H9 (cell line): ENCODE measurements around the gene ACTR8. TPM values are rescaled to one million over a fixed set of nuclear protein-coding genes. Genes with fewer than 3 reads are reported as not detected.

Experiments used
- DNase-seq: peaks from one replicate; pipeline ENCODE4 v3.0.0-alpha.2; 2017
- H2AFZ ChIP-seq: one replicate; pipeline ENCODE4 v1.6.1; 2013; ENCODE audit warnings: mild to moderate bottlenecking, low read length, control low read depth, moderate library complexity
- H2AK5ac ChIP-seq: 2 replicates; pipeline ENCODE4 v1.6.1; 2013; ENCODE audit warnings: low read length, control low read depth, mixed read lengths; ENCODE audit not compliant: insufficient read length
- H2BK120ac ChIP-seq: one replicate; pipeline ENCODE4 v1.6.1; 2013; ENCODE audit warnings: low read depth, mild to moderate bottlenecking, low read length, control low read depth, inconsistent platforms; ENCODE audit not compliant: poor library complexity, severe bottlenecking
- H2BK12ac ChIP-seq: 2 replicates; pipeline ENCODE4 v1.6.1; 2013; ENCODE audit warnings: low read length, control low read depth, mixed read lengths, low read depth; ENCODE audit not compliant: insufficient read length
- H2BK15ac ChIP-seq: 2 replicates; pipeline ENCODE4 v1.6.1; 2013; ENCODE audit warnings: low read depth, low read length, control low read depth
- H2BK20ac ChIP-seq: one replicate; pipeline ENCODE4 v1.6.1; 2013; ENCODE audit warnings: low read depth, mild to moderate bottlenecking, low read length, control low read depth, inconsistent platforms; ENCODE audit not compliant: poor library complexity, severe bottlenecking
- H2BK5ac ChIP-seq: 2 replicates; pipeline ENCODE4 v1.6.1; 2013; ENCODE audit warnings: low read length, control low read depth, mixed read lengths; ENCODE audit not compliant: insufficient read length
- H3K14ac ChIP-seq: 2 replicates; pipeline ENCODE4 v1.6.1; 2013; ENCODE audit warnings: low read length, control low read depth; ENCODE audit not compliant: insufficient read depth
- H3K18ac ChIP-seq: 2 replicates; pipeline ENCODE4 v1.6.1; 2013; ENCODE audit warnings: low read depth, mild to moderate bottlenecking, mixed read lengths, low read length, control low read depth; ENCODE audit not compliant: insufficient read length
- H3K23ac ChIP-seq: 2 replicates; pipeline ENCODE4 v1.6.1; 2013; ENCODE audit warnings: low read length, control low read depth, mixed read lengths, low read depth; ENCODE audit not compliant: insufficient read length
- H3K23me2 ChIP-seq: 2 replicates; pipeline ENCODE4 v1.6.1; 2013; ENCODE audit warnings: low read depth, mild to moderate bottlenecking, mixed read lengths, low read length, control low read depth; ENCODE audit not compliant: insufficient read length, poor library complexity, severe bottlenecking
- H3K27ac ChIP-seq: 2 replicates; pipeline ENCODE4 v1.5.1; 2013; ENCODE audit warnings: low read length, control low read depth, mixed read lengths, low read depth; ENCODE audit not compliant: insufficient read length
- H3K27me3 ChIP-seq: 2 replicates; pipeline ENCODE4 v1.6.1; 2013; ENCODE audit warnings: low read length, control low read depth, inconsistent platforms; ENCODE audit not compliant: insufficient read depth
- H3K4ac ChIP-seq: 2 replicates; pipeline ENCODE4 v1.6.1; 2013; ENCODE audit warnings: low read depth, mild to moderate bottlenecking, control low read depth, inconsistent platforms, low read length, moderate library complexity
- H3K4me1 ChIP-seq: 2 replicates; pipeline ENCODE4 v1.6.1; 2013; ENCODE audit warnings: low read length, control low read depth, inconsistent platforms; ENCODE audit not compliant: insufficient read depth
- H3K4me2 ChIP-seq: 2 replicates; pipeline ENCODE4 v1.6.1; 2013; ENCODE audit warnings: low read length, control low read depth, mixed read lengths; ENCODE audit not compliant: insufficient read length, insufficient read depth
- H3K56ac ChIP-seq: 2 replicates; pipeline ENCODE4 v1.6.1; 2013; ENCODE audit warnings: low read depth, mild to moderate bottlenecking, mixed read lengths, low read length, control low read depth; ENCODE audit not compliant: insufficient read length
- H3K79me1 ChIP-seq: 2 replicates; pipeline ENCODE4 v1.6.1; 2013; ENCODE audit warnings: low read depth, mild to moderate bottlenecking, moderate library complexity, low read length, control low read depth, inconsistent platforms; ENCODE audit not compliant: insufficient read depth, poor library complexity, severe bottlenecking
- H3K79me2 ChIP-seq: 2 replicates; pipeline ENCODE4 v1.6.1; 2013; ENCODE audit warnings: low read length, control low read depth, inconsistent platforms; ENCODE audit not compliant: insufficient read depth
- H3K9ac ChIP-seq: 2 replicates; pipeline ENCODE4 v1.6.1; 2013; ENCODE audit warnings: low read length, control low read depth, mixed read lengths; ENCODE audit not compliant: insufficient read length; ENCODE audit errors: extremely low read depth
- H3K9me3 ChIP-seq: one replicate; pipeline ENCODE4 v1.6.1; 2013; ENCODE audit warnings: low read depth, low read length, inconsistent platforms; ENCODE audit not compliant: control insufficient read depth
- H3T11ph ChIP-seq: one replicate; pipeline ENCODE4 v1.6.1; 2013; ENCODE audit warnings: mild to moderate bottlenecking, low read length, control low read depth, inconsistent platforms
- H4K20me1 ChIP-seq: one replicate; pipeline ENCODE4 v1.6.1; 2013; ENCODE audit not compliant: control insufficient read depth, insufficient read length, insufficient read depth
- H4K5ac ChIP-seq: 2 replicates; pipeline ENCODE4 v1.6.1; 2013; ENCODE audit warnings: low read depth, mild to moderate bottlenecking, mixed read lengths, low read length, control low read depth; ENCODE audit not compliant: insufficient read length
- H4K8ac ChIP-seq: replicated peaks from 2 replicates; pipeline ENCODE4 v1.6.1; 2013; ENCODE audit warnings: low read length, control low read depth, mixed read lengths, low read depth; ENCODE audit not compliant: insufficient read length
- H4K91ac ChIP-seq: 2 replicates; pipeline ENCODE4 v1.6.1; 2013; ENCODE audit warnings: low read depth, mild to moderate bottlenecking, moderate library complexity, mixed read lengths, low read length, control low read depth; ENCODE audit not compliant: insufficient read length
- H3K27ac Mint-ChIP-seq, 3 experiments: 2 replicates in 2 of 3; 3 replicates in 1 of 3; pipeline ENCODE4 v1.8.0; 2020 to 2021; ENCODE audit warnings: mixed read lengths in 3 of 3, mild to moderate bottlenecking in 1 of 3, moderate library complexity in 1 of 3
- H3K27me3 Mint-ChIP-seq: 2 replicates; pipeline ENCODE4 v1.8.0; 2021; ENCODE audit warnings: low read depth, mild to moderate bottlenecking, moderate library complexity, mixed read lengths
- H3K36me3 Mint-ChIP-seq, 3 experiments: 2 replicates in 2 of 3; 3 replicates in 1 of 3; pipeline ENCODE4 v1.8.0; 2020 to 2021; ENCODE audit warnings: low read depth in 3 of 3, mixed read lengths in 3 of 3; ENCODE audit not compliant: insufficient read depth in 1 of 3
- H3K4me1 Mint-ChIP-seq, 2 experiments: 2 replicates each; pipeline ENCODE4 v1.8.0; 2020; ENCODE audit warnings: mixed read lengths in 2 of 2
- H3K4me3 Mint-ChIP-seq, 2 experiments: 2 replicates in 1 of 2; 3 replicates in 1 of 2; pipeline ENCODE4 v1.8.0; 2020 to 2021; ENCODE audit warnings: mild to moderate bottlenecking in 2 of 2, mixed read lengths in 2 of 2, moderate library complexity in 1 of 2
- H3K9me3 Mint-ChIP-seq, 2 experiments: 2 replicates in 1 of 2; 3 replicates in 1 of 2; pipeline ENCODE4 v1.8.0; 2020; ENCODE audit warnings: mild to moderate bottlenecking in 2 of 2, mixed read lengths in 2 of 2, moderate library complexity in 1 of 2
- CTCF ChIP-seq: fragments of 200-600 bp; sonication (generic); conservative IDR thresholded peaks from 3 replicates; pipeline ENCODE4 v1.8.0; 2021; ENCODE audit warnings: antibody characterized with exemption, mild to moderate bottlenecking
- WGBS: extraction: QIAGEN DNeasy Blood & Tissue Kit; methylation state at CpG from one replicate; pipeline ENCODE4 v1.1.7; 2013; ENCODE audit warnings: missing lambda C conversion rate, low lambda C conversion rate, mixed read lengths; ENCODE audit not compliant: insufficient read length; ENCODE audit errors: extremely low coverage; 5-methylcytosine and 5-hydroxymethylcytosine counted together
- total RNA-seq: library from RNA; stranded (reverse); gene quantifications from 2 replicates; pipeline ENCODE4 v1.2.1, GENCODE V29; 2021

ACTR8 gene
- total RNA-seq, 1 experiment from 2014 or later: 39.2 TPM

GRCh38 chr3:53833700-53834099 lies 48.3 kb downstream of the ACTR8 start:
- H2BK120ac ChIP-seq: no peak overlapping the region
- H2BK20ac ChIP-seq: no peak overlapping the region
- Mint-ChIP-seq H3K27me3 (no peaks in the 10 kb centered on the region), H3K36me3 (peaks cover 0 to 15% (median 0%) of the 10 kb centered on the region in 3 experiments; a peak in 6 of 7 replicates), H3K9me3 (no peaks in the 10 kb centered on the region), H3K4me3 (no peak overlapping the region), H3K27ac (no peak overlapping the region), H3K4me1 (peaks cover 0 to 4% of the 10 kb centered on the region in 2 experiments; a peak in 1 of 4 replicates)
- H4K5ac ChIP-seq: no peak overlapping the region
- H3K4ac ChIP-seq: no peak overlapping the region
- H3K4me1 ChIP-seq: no peaks in the 10 kb centered on the region
- H2BK15ac ChIP-seq: no peak overlapping the region
- DNase-seq: no peak
- H2AK5ac ChIP-seq: no peak overlapping the region
- TF ChIP-seq CTCF: no peak
- no peaks in the 10 kb centered on the region for H3K27me3 ChIP-seq
- H3K14ac ChIP-seq: no peak overlapping the region
- no peak overlapping the region for H3K9ac ChIP-seq
- H3K79me1 ChIP-seq: no peaks in the 10 kb centered on the region
- no peak overlapping the region for H3K23ac ChIP-seq
- no peak overlapping the region for H2AFZ ChIP-seq
- H2BK5ac ChIP-seq: no peak overlapping the region
- H3K23me2 ChIP-seq: no peaks in the 10 kb centered on the region
- H4K91ac ChIP-seq: no peak overlapping the region
- no peaks in the 10 kb centered on the region for H3K9me3 ChIP-seq
- no peak overlapping the region for H3T11ph ChIP-seq
- no peak overlapping the region for H2BK12ac ChIP-seq
- no peak overlapping the region for H3K18ac ChIP-seq
- no CpG with 5 or more reads among the region's 5 CpGs for WGBS
- no peak overlapping the region for H4K8ac ChIP-seq
- no peak overlapping the region for H3K56ac ChIP-seq
- no peak overlapping the region for H3K4me2 ChIP-seq
- no peaks in the 10 kb centered on the region for H3K79me2 ChIP-seq
- no peaks in the 10 kb centered on the region for H4K20me1 ChIP-seq
- no peak overlapping the region for H3K27ac ChIP-seq
